ENCODE measurements around the gene RMDN2.

The RMDN2 gene, protein sequence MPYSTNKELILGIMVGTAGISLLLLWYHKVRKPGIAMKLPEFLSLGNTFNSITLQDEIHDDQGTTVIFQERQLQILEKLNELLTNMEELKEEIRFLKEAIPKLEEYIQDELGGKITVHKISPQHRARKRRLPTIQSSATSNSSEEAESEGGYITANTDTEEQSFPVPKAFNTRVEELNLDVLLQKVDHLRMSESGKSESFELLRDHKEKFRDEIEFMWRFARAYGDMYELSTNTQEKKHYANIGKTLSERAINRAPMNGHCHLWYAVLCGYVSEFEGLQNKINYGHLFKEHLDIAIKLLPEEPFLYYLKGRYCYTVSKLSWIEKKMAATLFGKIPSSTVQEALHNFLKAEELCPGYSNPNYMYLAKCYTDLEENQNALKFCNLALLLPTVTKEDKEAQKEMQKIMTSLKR

DNA sequence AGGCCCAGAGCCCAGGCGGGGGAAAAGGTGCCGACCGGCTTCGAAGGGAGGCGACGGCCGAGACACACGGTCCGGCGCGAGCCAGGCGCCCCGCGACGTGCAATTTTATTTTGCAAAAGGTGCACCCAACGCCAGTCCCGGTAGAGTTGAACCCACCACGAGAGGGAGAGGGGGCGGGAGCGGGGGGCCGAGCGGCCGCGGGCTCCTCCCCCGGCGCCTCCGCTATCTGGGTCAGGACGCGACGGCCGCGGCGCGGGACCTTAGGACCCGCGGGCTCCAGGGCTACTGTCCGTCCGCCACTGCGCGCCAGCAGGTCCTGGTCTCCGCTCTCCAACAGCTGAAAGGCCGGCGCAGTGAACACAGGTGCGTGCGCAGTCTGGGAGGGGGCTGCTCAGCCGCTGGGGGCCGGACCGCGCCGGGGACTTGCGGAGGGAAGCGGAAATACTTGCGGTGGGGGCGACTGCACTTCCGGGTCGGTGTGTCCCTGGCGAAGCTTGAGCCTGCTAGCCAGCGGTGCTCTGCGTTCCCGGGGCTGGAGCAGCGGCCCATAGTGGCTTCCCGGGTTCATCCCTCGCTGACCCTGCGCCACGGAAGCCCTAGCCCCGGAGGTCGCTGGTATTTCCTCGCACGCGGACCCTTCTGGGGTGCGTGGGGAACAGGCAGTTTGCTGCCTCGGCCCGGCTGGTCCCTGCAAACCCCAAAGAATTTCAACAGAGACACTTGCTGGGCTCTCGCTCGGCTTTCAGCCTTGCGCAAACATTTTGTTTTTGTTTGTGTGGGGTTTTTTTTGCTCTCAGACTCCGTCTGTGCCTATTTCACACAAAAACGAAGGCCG is at the start of gene RMDN2:
TSS of gene RMDN2 (plus strand) at position 225 of the 835 bp plus-strand sequence. CDS start 3,991 bp downstream, outside the sequence.
- DNase-seq = peak; percentile 88
- peak; percentile 94 for ATAC-seq

- DNase-seq (no peak), ATAC-seq (no peak)
Measured at GRCh38 chr2:37875403-37875906, 49.6 kb upstream of the RMDN2 start.

- ATAC-seq (no peak), DNase-seq (no peak)
Measured at GRCh38 chr2:37876227-37876626, 48.9 kb upstream of the RMDN2 start.

GRCh38 chr2:37877457-37878315 is 47.4 kb upstream of the RMDN2 start:
- no peak for DNase-seq
- ATAC-seq = peak; percentile 54

DNA sequence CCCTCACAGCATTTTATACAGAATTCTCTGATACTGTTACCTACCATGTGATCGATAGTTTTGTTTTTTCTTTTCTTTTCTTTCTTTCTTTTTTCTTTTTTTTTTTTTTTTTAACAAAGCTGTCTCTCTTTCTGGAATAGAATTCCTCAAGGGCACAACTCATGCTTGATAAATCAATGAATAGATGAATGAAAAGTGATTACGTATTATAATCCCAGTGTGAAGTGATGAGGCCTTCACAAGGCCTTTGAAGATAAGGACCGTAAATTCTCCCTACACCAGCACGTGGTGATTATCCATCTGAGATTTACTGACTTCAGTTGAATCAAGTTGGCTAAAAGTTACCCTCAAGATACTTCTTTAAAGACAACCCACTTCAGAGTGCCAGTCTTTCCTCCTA is 46.6 kb upstream of the RMDN2 start:
- DNase-seq (no peak), ATAC-seq (no peak)

- no peak for DNase-seq
- peak; percentile 23 for ATAC-seq
Measured at GRCh38 chr2:37880551-37880950, 44.5 kb upstream of the RMDN2 start.

GRCh38 chr2:37881397-37881796 is 43.7 kb upstream of the RMDN2 start:
- ATAC-seq (no peak), DNase-seq (no peak)

- DNase-seq (no peak), ATAC-seq (no peak)
Measured at GRCh38 chr2:37882036-37882435, 43.1 kb upstream of the RMDN2 start.

DNA sequence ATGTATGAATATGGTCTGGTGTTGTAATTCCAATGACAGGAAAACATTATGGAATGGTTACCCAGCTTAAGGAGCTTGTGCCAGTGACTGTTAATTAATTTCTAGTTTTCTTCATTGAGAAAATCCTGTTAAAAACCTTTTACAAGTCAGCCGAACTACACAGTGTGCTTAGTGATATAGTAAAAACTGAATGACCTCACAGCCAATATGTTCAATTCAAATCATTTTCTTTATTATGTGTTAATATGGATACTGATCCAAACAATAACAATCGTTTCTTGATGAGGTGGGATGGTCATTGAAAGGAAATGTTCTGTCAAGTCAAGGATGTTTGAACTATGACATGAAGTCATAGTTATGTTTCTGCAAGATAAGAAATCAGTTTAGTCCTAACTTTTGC is 41.6 kb upstream of the RMDN2 start:
- ATAC-seq (no peak), DNase-seq (no peak)

DNA sequence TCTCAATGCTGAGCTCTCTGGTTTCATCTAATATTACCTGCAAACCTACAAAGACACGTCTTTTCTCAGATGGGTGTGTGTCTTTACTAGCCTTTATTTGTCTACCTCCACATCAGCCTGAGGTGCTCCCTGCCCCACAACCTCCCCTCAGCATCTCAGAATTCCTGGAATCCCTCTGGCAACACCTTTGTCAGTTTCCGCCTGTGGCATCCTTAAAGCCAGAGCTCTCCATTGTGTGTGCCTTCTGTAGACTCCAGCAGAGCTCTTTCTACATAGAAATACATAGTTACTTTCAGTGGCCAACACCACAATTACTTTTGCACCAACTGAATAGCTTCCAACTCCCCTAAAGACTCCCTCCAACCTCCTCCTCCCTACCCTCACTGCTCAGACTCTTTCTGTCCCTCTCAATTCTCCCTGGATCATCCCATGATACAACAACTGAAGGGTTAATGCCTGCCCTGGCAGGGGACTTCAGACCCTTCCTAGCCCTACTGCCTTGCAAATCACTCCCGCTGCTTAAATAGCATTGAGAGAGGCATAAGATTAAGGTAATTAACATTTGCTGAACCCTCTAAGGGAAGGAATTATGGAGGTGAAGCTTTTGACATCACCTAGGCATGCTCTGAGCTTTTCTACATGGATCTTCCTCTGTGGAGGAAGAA is 39.6 kb upstream of the RMDN2 start:
- DNase-seq = no peak

DNA sequence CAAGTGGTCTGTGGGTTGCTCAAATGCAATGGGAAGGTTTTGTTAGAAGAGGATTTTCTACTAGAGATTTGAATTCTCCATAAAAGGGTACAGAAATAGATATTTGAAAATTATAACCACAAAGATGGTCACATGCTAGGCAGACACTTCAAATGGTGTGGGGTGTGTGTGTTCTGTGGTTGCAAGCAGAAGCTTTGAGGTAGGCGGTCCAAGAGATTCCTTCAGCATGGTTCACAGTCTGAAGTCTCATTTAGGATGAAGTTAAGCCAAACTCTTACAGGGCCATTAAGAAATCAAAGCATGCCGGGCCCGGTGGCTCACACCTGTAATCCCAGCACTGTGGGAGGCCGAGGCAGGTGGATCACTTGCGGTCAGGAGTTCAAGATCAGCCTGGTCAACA is 38.3 kb upstream of the RMDN2 start:
- ATAC-seq (no peak), DNase-seq (no peak)

More for the DNA sequence above, 39.6 kb upstream of the RMDN2 start:
- no peak for ATAC-seq

DNA sequence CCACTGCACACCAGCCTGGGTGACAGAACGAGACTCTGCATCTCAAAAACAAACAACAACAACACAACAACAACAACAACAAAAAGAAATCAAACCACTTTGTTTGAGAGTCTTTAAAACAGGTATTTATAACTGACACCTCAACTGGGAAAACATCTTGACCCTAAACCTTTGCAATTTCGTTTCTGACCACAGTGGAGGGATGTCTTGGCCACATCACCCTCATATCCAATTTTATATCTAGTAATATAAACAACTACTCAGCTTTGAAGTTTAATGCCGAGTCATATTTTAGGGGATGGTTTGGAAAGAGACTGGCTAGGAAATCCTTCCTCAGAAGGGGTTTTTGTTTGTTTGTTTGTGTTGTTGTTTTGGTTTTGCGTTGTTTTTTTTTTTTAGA is 37.8 kb upstream of the RMDN2 start:
- DNase-seq = no peak
- no peak for ATAC-seq

GRCh38 chr2:37890893-37891495 is 34.1 kb upstream of the RMDN2 start:
- ATAC-seq = peak; percentile 80

DNA sequence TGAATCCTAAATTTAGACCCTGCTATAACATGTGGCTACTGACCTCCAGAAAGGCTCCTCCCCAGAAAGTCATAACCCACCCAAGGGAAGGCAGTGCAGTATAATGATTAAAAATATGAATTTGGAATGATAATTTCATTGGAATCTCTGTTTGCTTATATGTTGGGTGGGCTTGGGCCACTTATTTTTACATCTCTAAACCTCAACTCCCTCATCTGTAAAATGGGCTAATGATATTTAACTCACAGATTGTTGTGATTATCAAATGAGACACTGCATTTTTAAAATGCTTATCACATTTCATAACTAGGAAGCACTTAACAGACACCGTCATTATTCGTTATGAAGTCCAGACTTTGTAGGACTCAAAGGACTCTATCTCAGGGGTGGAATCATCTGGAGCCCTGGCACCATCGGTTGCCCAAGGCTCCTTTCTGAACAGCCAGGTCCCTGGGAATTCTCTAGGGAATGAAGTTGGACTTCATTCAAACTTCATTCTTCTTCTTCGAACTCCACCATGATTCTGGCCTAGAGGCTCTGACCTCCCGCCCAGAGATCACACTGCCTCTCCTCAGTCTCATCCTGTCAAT is 33.1 kb upstream of the RMDN2 start:
- no peak for DNase-seq
- ATAC-seq = no peak

More at GRCh38 chr2:37890893-37891495, 34.1 kb upstream of the RMDN2 start:
- DNase-seq = peak; percentile 79

- ATAC-seq (peak; percentile 23), DNase-seq (no peak)
Measured at GRCh38 chr2:37892436-37893114, 32.5 kb upstream of the RMDN2 start.

GRCh38 chr2:37893327-37893726 is 31.8 kb upstream of the RMDN2 start:
- DNase-seq = no peak
- ATAC-seq = no peak

GRCh38 chr2:37894047-37894446 is 31.0 kb upstream of the RMDN2 start:
- DNase-seq (no peak), ATAC-seq (peak; percentile 71)

DNA sequence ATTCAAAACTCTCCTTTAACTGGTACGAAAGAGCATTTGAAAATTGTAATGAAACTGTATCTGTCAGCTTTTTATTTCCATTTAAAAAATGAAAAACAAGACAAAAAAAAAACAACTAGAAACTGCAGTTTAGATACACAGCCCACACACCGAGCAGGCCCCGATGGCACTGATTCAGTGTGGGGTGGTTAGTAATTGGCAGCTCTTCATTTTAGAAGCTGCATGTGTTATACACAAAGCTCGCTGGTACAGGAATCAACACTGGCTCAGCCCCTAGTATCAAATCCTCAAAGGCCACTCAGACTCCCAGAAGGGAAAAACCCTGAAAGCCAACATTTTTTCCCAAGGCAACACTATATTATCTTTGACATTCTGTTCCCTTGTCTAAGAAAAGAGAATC is 30.5 kb upstream of the RMDN2 start:
- ATAC-seq = no peak
- no peak for DNase-seq

DNA sequence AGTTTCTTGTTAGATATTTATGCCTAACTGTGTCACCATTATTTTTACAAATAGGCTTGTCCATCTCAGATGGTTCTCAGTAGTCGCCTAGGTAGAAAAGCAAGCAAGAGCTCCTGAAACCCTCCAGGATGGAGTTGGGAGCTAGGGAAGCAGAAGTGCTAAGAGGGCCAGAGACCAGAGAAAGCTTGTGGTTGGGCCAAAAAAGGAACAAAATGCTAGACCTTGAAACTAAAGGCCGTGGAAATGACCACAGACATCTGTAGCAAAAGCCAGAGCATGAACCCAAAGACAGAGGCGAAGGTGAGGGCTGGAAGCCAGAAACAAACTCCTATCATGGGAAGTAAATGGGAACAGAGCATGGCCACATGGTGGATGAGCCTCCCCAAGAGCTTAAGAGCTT is 29.9 kb upstream of the RMDN2 start:
- DNase-seq = no peak
- no peak for ATAC-seq

GRCh38 chr2:37896319-37896718 is 28.8 kb upstream of the RMDN2 start:
- DNase-seq = no peak

More at GRCh38 chr2:37896319-37896718, 28.8 kb upstream of the RMDN2 start:
- ATAC-seq = no peak
